ENCODE data around the gene IFI16.
A peak's percentile ranks its signal among the peaks of the same experiment; 100 is the strongest.
"Not testable (repeated sequence)": the region's sequence is repeated elsewhere in the genome, so short reads cannot be mapped to it uniquely, and the experiment has no call there.

The IFI16 gene

DNA sequence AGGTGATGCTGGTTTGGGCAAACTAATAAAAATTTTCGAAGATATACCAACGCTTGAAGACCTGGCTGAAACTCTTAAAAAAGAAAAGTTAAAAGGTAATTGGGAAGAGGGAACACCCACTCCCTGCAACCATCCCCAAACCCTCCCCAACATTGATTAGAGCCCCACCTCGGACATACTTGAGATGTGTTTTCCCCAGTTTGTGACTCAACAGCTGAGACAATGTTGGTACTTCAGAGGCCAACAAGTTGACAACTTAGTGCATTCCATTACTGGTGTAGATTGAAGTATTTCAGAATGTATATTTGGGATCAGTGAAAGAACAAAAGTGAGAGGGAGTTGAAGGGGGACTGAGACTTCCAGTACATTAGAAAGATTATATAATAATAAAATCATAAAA, 5.1 kb downstream of the IFI16 start:
- H3K4me3 Mint-ChIP-seq: peak overlapping the region; percentile 90
- H3K27me3 Mint-ChIP-seq: no peaks in the 10 kb centered on the region
- peaks cover 61% of the 10 kb centered on the region for H3K4me1 Mint-ChIP-seq
- ATAC-seq (no peak), DNase-seq (peak; percentile 18)
- H3K27ac Mint-ChIP-seq: peak overlapping the region; percentile 95
- no peaks in the 10 kb centered on the region for H3K9me3 Mint-ChIP-seq
- peaks cover 88% of the 10 kb centered on the region for H3K36me3 Mint-ChIP-seq (ENCODE audit: low read depth)

GRCh38 chr1:159015440-159015909, 5.8 kb downstream of the IFI16 start:
- Mint-ChIP-seq H3K4me1 (peaks cover 68% of the 10 kb centered on the region), H3K9me3 (no peaks in the 10 kb centered on the region), H3K36me3 (ENCODE audit: low read depth) (peaks cover 88% of the 10 kb centered on the region), H3K27me3 (no peaks in the 10 kb centered on the region), H3K4me3 (peak overlapping the region; percentile 90), H3K27ac (peak overlapping the region; percentile 95)
- ATAC-seq (peak; percentile 95), DNase-seq (peak; percentile 64)

DNA sequence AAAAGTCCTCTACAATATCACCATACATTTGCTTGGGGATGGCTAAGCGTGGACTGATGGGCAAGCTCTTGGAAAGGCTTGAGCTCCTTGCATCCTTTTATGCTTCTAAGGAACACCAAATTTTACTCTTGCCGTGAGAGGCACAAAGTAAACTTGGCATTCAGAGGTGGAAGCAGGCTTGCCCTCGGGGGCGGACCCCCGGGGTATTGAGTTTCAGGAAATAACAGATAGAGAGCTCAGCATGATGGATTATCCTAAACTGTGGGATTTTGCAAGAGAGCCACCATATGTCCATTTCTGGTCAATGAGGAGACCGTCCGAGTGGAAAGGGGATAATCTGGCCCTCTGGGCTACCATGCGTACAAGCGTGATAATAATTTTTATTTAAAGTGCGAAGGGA, 14.0 kb downstream of the IFI16 start:
- Mint-ChIP-seq H3K4me1 (peaks cover 73% of the 10 kb centered on the region), H3K4me3 (no peak overlapping the region), H3K36me3 (ENCODE audit: low read depth) (peaks cover 87% of the 10 kb centered on the region), H3K27me3 (no peaks in the 10 kb centered on the region), H3K27ac (peak overlapping the region; percentile 17), H3K9me3 (no peaks in the 10 kb centered on the region)
- no peak for ATAC-seq
- no peak for DNase-seq

- Mint-ChIP-seq H3K36me3 (ENCODE audit: low read depth) (peaks cover 87% of the 10 kb centered on the region), H3K9me3 (no peaks in the 10 kb centered on the region), H3K27me3 (no peaks in the 10 kb centered on the region), H3K4me3 (no peak overlapping the region), H3K27ac (no peak overlapping the region), H3K4me1 (peaks cover 69% of the 10 kb centered on the region)
- DNase-seq (no peak), ATAC-seq (no peak)
Measured at GRCh38 chr1:159025043-159025442, 15.3 kb downstream of the IFI16 start.

GRCh38 chr1:159026841-159027240, 17.1 kb downstream of the IFI16 start:
- not testable (repeated sequence) for H3K9me3 Mint-ChIP-seq, H3K27me3 Mint-ChIP-seq, ATAC-seq, DNase-seq, H3K27ac Mint-ChIP-seq
- H3K4me1 Mint-ChIP-seq: peaks cover 69% of the 10 kb centered on the region
- peaks cover 81% of the 10 kb centered on the region for H3K36me3 Mint-ChIP-seq (ENCODE audit: low read depth)
- H3K4me3 Mint-ChIP-seq: peak overlapping the region; percentile 32

- ATAC-seq (no peak), DNase-seq (no peak)
- Mint-ChIP-seq H3K9me3 (no peaks in the 10 kb centered on the region), H3K36me3 (ENCODE audit: low read depth) (peaks cover 79% of the 10 kb centered on the region), H3K4me3 (peak overlapping the region; percentile 27), H3K4me1 (peaks cover 59% of the 10 kb centered on the region), H3K27ac (peak overlapping the region; percentile 37), H3K27me3 (no peaks in the 10 kb centered on the region)
Measured at GRCh38 chr1:159030311-159030710, 20.6 kb downstream of the IFI16 start.

GRCh38 chr1:159030877-159031447, 21.3 kb downstream of the IFI16 start:
- Mint-ChIP-seq H3K4me3 (no peak overlapping the region), H3K9me3 (no peaks in the 10 kb centered on the region), H3K27me3 (no peaks in the 10 kb centered on the region), H3K36me3 (ENCODE audit: low read depth) (peaks cover 79% of the 10 kb centered on the region), H3K27ac (no peak overlapping the region), H3K4me1 (peaks cover 53% of the 10 kb centered on the region)
- ATAC-seq: no peak
- no peak for DNase-seq

GRCh38 chr1:159040206-159040605, 30.5 kb downstream of the IFI16 start:
- Mint-ChIP-seq H3K9me3 (no peaks in the 10 kb centered on the region), H3K27me3 (no peaks in the 10 kb centered on the region), H3K4me1 (peaks cover 33% of the 10 kb centered on the region), H3K27ac (no peak overlapping the region), H3K36me3 (ENCODE audit: low read depth) (peaks cover 75% of the 10 kb centered on the region), H3K4me3 (no peak overlapping the region)
- DNase-seq: no peak
- no peak for ATAC-seq

DNA sequence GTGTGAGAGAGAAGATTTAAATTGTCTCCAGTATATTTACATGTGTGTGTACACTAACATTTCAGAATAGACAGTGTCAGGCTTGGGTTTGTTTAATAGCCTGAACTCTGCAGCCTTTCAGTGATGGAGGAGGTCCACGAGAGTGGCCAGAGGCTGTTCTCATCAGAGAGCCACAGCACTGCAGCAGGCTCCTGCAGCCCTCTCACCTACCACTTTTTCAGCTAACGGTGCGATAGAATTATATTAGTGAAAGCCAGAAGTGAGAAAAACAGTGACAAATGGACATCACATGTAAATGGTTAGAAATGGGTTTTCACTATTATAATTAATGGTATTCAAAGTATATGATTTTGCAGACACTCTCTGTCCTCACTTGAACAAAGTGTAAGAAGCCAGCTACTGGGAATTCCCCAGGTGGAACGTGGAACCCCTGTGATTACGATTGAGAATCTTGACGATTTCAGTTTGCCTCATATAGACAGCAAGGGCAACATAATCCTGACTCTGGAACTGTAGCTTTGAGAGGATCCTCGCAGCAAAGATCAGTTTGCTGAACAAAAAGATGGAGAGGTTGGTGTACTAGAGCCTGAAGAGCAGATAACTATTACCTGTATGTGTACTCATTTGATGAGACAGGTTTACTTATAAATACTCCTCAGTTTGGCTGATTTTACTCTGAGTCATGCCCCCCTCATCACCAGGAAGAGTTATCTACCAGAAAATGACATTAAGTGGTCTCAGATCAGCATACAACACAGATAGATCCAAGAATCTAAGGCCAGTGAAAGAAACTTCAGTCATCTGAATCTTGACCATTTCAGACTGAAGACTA, 31.4 kb downstream of the IFI16 start:
- no peaks in the 10 kb centered on the region for H3K9me3 Mint-ChIP-seq
- no peak overlapping the region for H3K4me3 Mint-ChIP-seq
- H3K27me3 Mint-ChIP-seq: no peaks in the 10 kb centered on the region
- H3K4me1 Mint-ChIP-seq: peaks cover 41% of the 10 kb centered on the region
- ATAC-seq (peak; percentile 73), DNase-seq (no peak)
- peaks cover 75% of the 10 kb centered on the region for H3K36me3 Mint-ChIP-seq (ENCODE audit: low read depth)
- peak overlapping the region; percentile 75 for H3K27ac Mint-ChIP-seq

DNA sequence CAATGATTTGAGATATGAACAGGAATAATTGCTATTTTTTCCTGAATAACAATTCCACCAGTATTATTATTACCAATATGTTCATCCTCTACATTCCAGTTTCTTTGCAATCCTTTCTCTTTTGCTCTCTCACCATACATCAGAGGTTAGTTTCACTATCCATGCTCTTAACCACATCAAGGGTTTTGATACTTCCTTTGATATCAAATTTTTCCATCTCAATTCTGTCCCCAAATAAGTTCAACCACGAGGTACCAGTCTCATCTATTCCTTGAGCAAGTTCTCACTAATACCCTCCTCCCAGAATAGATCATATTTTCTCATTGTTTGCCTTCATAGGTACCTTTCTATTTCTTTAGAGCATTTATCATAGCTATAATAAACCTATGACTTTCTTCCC, 36.8 kb downstream of the IFI16 start:
- ATAC-seq: peak; percentile 89
- H3K27me3 Mint-ChIP-seq, DNase-seq, H3K9me3 Mint-ChIP-seq: not testable (repeated sequence)
- peaks cover 77% of the 10 kb centered on the region for H3K36me3 Mint-ChIP-seq (ENCODE audit: low read depth)
- H3K4me3 Mint-ChIP-seq: peak overlapping the region; percentile 0
- H3K4me1 Mint-ChIP-seq: peaks cover 48% of the 10 kb centered on the region
- H3K27ac Mint-ChIP-seq: peak overlapping the region; percentile 79

DNA sequence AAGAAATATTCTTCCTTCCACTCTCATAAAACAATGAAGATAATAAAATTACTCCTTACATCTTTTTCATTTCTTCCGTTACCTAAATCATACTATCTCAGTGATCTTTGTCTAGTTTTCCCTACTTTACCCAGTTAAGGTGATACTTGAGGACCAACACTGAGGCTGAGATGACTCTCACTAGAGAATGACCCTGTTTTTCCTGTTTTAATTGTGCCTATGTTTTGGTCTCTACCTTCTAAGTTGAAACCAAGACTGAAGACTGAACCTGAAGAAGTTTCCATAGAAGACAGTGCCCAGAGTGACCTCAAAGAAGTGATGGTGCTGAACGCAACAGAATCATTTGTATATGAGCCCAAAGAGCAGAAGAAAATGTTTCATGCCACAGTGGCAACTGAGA, 41.7 kb downstream of the IFI16 start:
- no peaks in the 10 kb centered on the region for H3K9me3 Mint-ChIP-seq
- peak; percentile 50 for ATAC-seq
- peaks cover 61% of the 10 kb centered on the region for H3K4me1 Mint-ChIP-seq
- no peak overlapping the region for H3K4me3 Mint-ChIP-seq
- H3K27ac Mint-ChIP-seq: peak overlapping the region; percentile 64
- peaks cover 88% of the 10 kb centered on the region for H3K36me3 Mint-ChIP-seq (ENCODE audit: low read depth)
- H3K27me3 Mint-ChIP-seq: no peaks in the 10 kb centered on the region
- DNase-seq: no peak

DNA sequence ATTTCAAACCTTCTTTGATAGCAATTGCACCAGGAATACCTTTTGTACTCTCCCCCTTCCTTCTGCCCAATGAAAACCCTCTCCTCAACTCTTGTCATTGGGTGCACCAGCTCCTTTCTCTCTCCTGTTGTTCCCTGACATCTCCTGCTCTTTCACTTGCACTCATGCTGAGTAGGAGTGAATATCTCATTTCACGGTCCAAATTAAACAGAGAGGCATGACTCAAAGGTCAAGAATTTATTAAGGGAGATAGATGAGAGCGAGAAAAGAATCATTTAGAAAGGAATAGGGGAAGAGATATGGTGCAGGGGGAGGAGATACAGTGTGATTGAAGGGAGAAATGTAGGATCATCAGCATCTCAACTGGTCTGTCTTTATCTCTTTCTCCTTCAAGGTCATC, 44.7 kb downstream of the IFI16 start:
- no peaks in the 10 kb centered on the region for H3K9me3 Mint-ChIP-seq
- H3K4me1 Mint-ChIP-seq: peaks cover 56% of the 10 kb centered on the region
- H3K36me3 Mint-ChIP-seq (ENCODE audit: low read depth): peaks cover 72% of the 10 kb centered on the region
- peak overlapping the region; percentile 24 for H3K27ac Mint-ChIP-seq
- DNase-seq (no peak), ATAC-seq (no peak)
- no peak overlapping the region for H3K4me3 Mint-ChIP-seq
- no peaks in the 10 kb centered on the region for H3K27me3 Mint-ChIP-seq

DNA sequence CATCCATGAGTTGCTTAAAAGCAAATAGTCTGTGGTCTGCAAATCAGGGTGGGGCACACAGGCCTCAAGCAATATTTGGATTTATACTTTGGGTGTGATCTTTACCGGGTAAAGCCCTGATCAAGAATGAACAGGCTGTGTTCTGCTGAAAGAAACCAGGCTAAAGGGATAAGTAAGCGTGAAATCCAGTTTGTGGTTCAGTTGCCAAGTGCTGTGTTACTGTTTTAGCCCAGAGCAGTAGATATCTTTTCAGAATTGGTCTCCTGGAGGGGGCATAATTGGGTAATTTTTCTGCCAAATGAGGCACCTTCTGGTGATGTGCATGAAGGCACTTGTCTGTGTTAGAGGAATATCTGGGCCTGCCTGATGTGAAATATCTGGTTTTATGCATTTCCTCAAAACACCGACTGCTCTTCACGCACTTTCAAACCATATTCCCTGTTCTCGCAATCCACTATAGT, 45.5 kb downstream of the IFI16 start:
- DNase-seq (no peak), ATAC-seq (no peak)
- peak overlapping the region; percentile 67 for H3K27ac Mint-ChIP-seq
- H3K27me3 Mint-ChIP-seq: no peaks in the 10 kb centered on the region
- no peak overlapping the region for H3K4me3 Mint-ChIP-seq
- no peaks in the 10 kb centered on the region for H3K9me3 Mint-ChIP-seq
- peaks cover 56% of the 10 kb centered on the region for H3K4me1 Mint-ChIP-seq
- H3K36me3 Mint-ChIP-seq (ENCODE audit: low read depth): peaks cover 66% of the 10 kb centered on the region

DNA sequence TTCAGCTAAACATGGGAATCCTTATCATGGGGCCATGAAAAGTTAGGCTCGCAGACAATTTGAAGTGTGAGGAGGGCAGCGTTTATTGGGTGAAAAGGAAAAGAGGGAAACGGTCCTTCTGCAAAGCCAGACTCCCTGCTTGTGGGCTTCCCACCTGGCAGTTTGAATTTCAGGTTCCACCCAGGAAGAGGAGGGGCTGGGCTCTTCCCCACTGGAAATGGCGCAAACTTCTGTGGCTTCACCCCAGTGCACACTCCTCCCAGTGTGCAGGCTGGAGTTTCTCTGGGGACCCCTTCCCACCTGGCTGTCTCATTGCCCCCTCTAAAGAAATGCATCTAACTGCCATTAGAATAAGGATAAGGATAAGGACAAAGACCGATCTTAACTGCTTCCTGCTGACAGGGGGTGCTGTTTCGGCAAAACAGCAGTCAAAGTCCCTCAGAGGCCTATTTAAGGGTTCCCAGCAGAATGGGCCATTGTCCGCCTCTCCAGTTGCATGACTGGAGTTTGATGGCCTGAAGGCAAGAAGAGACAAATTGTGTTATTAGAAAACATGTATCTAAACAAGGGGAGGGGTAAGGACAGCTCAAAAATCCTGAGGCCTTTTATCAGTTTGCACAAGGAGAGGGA, 46.5 kb downstream of the IFI16 start:
- Mint-ChIP-seq H3K4me1 (peaks cover 50% of the 10 kb centered on the region), H3K36me3 (ENCODE audit: low read depth) (peaks cover 61% of the 10 kb centered on the region), H3K27me3 (no peaks in the 10 kb centered on the region), H3K27ac (peak overlapping the region; percentile 3), H3K9me3 (no peaks in the 10 kb centered on the region), H3K4me3 (no peak overlapping the region)
- no peak for ATAC-seq
- no peak for DNase-seq

DNA sequence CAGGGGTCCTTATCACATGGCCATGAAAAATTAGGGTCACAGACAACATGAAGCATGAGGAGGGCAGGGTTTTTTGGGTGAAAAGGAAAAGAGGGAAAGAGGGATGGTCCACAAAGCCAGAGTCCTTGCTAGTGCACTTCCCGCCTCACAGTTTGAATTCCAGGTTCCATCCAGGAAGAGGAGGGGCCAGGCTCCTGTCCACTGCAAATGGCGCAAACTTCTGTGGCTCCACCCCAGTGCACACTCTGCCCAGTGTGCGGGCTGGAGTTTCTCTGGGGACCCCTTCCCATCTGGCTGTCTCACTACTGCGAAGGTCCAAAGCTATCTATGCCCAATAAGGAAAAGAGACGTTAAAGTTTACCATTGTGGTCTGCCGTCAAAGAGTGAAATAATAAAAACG, 49.0 kb downstream of the IFI16 start:
- DNase-seq: no peak
- Mint-ChIP-seq H3K27ac (no peak overlapping the region), H3K9me3 (no peaks in the 10 kb centered on the region), H3K36me3 (ENCODE audit: low read depth) (peaks cover 44% of the 10 kb centered on the region), H3K4me1 (peaks cover 29% of the 10 kb centered on the region), H3K27me3 (no peaks in the 10 kb centered on the region), H3K4me3 (no peak overlapping the region)
- no peak for ATAC-seq

Data from activated naive CD8-positive, alpha-beta T cell treated with anti-CD3 and anti-CD28 coated beads, Interleukin-2, amount 50 U/mL, for 24 hours (primary cell).